ENCODE data around the gene MGAT4C. TPM values are rescaled to one million over a fixed set of nuclear protein-coding genes. Genes with fewer than 3 reads are reported as not detected.

Gene MGAT4C
- total RNA-seq, 5 donors from 2014 or later (not counting 1 experiment from before 2014, with no cell fraction given) = not detected

DNA sequence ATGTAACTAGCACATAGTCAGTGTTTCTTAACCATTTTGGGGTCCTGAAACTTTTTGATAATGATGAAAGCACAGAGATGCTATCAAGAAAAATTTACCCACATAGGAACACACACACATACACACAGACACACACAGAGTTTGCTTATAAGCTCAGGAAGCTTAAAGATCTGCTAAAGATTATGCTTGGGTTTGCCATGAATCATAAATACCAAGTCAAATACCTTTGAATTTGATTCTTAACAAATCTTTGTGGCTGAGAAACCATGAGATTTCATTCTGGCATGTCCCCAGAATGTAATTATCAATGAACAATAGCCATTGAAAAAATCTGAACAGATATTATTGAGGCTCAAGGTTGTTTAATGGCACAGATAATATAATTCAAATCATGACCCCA lies 292.9 kb downstream of the MGAT4C start:
- no peaks in the 10 kb centered on the region for H3K4me1 Mint-ChIP-seq
- ChIA-PET POLR2A (no interaction called here), CTCF (no interaction called here)
- H3K4me1 ChIP-seq (ENCODE audit: control insufficient read depth in 1 of 2, extremely low read depth in 1 of 2, insufficient read depth in 2 of 2, low read length in 2 of 2) = no peaks in the 10 kb centered on the region
- no peak overlapping the region for H3K27ac ChIP-seq (ENCODE audit: low read length)
- no peak overlapping the region for H3K27ac Mint-ChIP-seq
- H3K36me3 Mint-ChIP-seq = no peaks in the 10 kb centered on the region
- peaks cover 0 to 3% (median 2%) of the 10 kb centered on the region in 3 donors for H3K9me3 Mint-ChIP-seq
- ATAC-seq (replicated peaks in 1 of 4) (no peak), DNase-seq (no peak)
- no peak overlapping the region for H3K4me3 Mint-ChIP-seq
- H3K27me3 Mint-ChIP-seq = no peaks in the 10 kb centered on the region
- H3K27me3 ChIP-seq (replicated peaks in 1 of 2; ENCODE audit: control insufficient read depth in 2 of 2, extremely low read depth in 1 of 2, insufficient read depth in 2 of 2, low read length in 1 of 2) = no peaks in the 10 kb centered on the region
- no peak overlapping the region for H3K4me3 ChIP-seq (ENCODE audit: control insufficient read depth in 1 of 2, extremely low read depth in 1 of 2, low read length in 1 of 2)
- no peaks in the 10 kb centered on the region for H3K36me3 ChIP-seq (ENCODE audit: control insufficient read depth in 2 of 2, extremely low read depth in 1 of 2, insufficient read depth in 1 of 2, low read length in 1 of 2)
- no peaks in the 10 kb centered on the region for H3K9me3 ChIP-seq

- ATAC-seq (replicated peaks in 1 of 4) (no peak), DNase-seq (no peak)
- no peaks in the 10 kb centered on the region for H3K9me3 ChIP-seq
- Mint-ChIP-seq H3K27me3 (no peaks in the 10 kb centered on the region), H3K27ac (no peak overlapping the region), H3K36me3 (no peaks in the 10 kb centered on the region), H3K4me1 (no peaks in the 10 kb centered on the region), H3K4me3 (no peak overlapping the region), H3K9me3 (peaks cover 0 to 2% (median 1%) of the 10 kb centered on the region in 3 donors)
- H3K27me3 ChIP-seq (replicated peaks in 1 of 2; ENCODE audit: control insufficient read depth in 2 of 2, extremely low read depth in 1 of 2, insufficient read depth in 2 of 2, low read length in 1 of 2) = no peaks in the 10 kb centered on the region
- H3K27ac ChIP-seq (ENCODE audit: low read length) = no peak overlapping the region
- no CpG with 5 or more reads among the region's 2 CpGs for WGBS (ENCODE audit: insufficient coverage)
- H3K36me3 ChIP-seq (ENCODE audit: control insufficient read depth in 2 of 2, extremely low read depth in 1 of 2, insufficient read depth in 1 of 2, low read length in 1 of 2) = no peaks in the 10 kb centered on the region
- H3K4me3 ChIP-seq (ENCODE audit: control insufficient read depth in 1 of 2, extremely low read depth in 1 of 2, low read length in 1 of 2) = no peak overlapping the region
- H3K4me1 ChIP-seq (ENCODE audit: control insufficient read depth in 1 of 2, extremely low read depth in 1 of 2, insufficient read depth in 2 of 2, low read length in 2 of 2) = no peaks in the 10 kb centered on the region
- CTCF ChIA-PET = no interaction called here
- POLR2A ChIA-PET = interaction anchor here in 1 of 2 donors (1.2 kb wide), 1 partner anchor 12 kb away, joined by 3 read pairs; no protein-coding TSS in a partner anchor
Observed at GRCh38 chr12:85956081-85956480, 300.1 kb downstream of the MGAT4C start.

DNA sequence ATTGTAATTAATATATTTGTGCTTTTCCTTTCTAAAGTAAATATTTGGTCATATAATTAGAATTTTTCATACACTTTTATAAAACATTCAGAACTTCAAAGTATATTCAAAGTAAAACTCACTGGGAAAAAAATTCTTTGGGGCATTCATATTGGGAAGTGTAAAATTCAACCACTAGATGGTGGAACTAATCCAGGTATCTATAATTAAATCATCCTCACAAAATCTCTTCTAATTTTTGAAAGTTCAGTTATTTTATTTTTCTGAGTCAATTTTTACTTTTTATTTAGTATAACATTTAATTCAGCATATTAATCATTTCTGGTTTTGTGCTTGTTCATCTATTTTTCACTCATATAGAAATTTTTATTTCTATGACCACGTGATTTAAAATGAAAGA lies 301.1 kb downstream of the MGAT4C start:
- no peaks in the 10 kb centered on the region for H3K36me3 ChIP-seq (ENCODE audit: control insufficient read depth in 2 of 2, extremely low read depth in 1 of 2, insufficient read depth in 1 of 2, low read length in 1 of 2)
- H3K4me1 ChIP-seq (ENCODE audit: control insufficient read depth in 1 of 2, extremely low read depth in 1 of 2, insufficient read depth in 2 of 2, low read length in 2 of 2) = no peaks in the 10 kb centered on the region
- Mint-ChIP-seq H3K4me3 (no peak overlapping the region), H3K36me3 (no peaks in the 10 kb centered on the region), H3K9me3 (peaks cover 0 to 2% (median 1%) of the 10 kb centered on the region in 3 donors), H3K27me3 (no peaks in the 10 kb centered on the region), H3K27ac (no peak overlapping the region), H3K4me1 (no peaks in the 10 kb centered on the region)
- H3K9me3 ChIP-seq = no peaks in the 10 kb centered on the region
- POLR2A ChIA-PET = no interaction called here
- H3K27ac ChIP-seq (ENCODE audit: low read length) = no peak overlapping the region
- no peak overlapping the region for H3K4me3 ChIP-seq (ENCODE audit: control insufficient read depth in 1 of 2, extremely low read depth in 1 of 2, low read length in 1 of 2)
- H3K27me3 ChIP-seq (replicated peaks in 1 of 2; ENCODE audit: control insufficient read depth in 2 of 2, extremely low read depth in 1 of 2, insufficient read depth in 2 of 2, low read length in 1 of 2) = no peaks in the 10 kb centered on the region
- CTCF ChIA-PET = no interaction called here
- WGBS (ENCODE audit: insufficient coverage) = no CpG with 5 or more reads among the region's 1 CpG
- DNase-seq = no peak
- ATAC-seq (replicated peaks in 1 of 4) = no peak

DNA sequence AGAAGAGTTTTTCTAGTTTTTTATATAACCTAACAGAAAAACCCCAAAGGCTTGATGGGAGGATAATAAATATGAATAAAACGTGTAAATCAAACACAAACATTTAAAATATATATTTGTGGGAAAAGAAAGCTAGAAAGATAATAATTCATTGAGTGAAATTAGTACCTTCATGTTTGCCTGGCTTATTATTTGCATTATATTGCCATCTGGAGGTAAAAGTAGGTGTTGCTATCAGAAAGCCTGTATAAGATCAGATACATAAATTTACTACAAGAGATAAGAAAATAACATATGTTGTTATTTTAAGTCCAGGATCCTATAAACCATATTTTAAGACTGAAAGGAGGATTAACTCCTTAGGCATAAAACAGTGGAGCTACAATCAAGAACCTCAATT lies 304.4 kb downstream of the MGAT4C start:
- Histone ChIP-seq H3K4me3 (ENCODE audit: control insufficient read depth in 1 of 2, extremely low read depth in 1 of 2, low read length in 1 of 2) (no peak overlapping the region), H3K36me3 (ENCODE audit: control insufficient read depth in 2 of 2, extremely low read depth in 1 of 2, insufficient read depth in 1 of 2, low read length in 1 of 2) (no peaks in the 10 kb centered on the region), H3K27ac (ENCODE audit: low read length) (no peak overlapping the region), H3K4me1 (ENCODE audit: control insufficient read depth in 1 of 2, extremely low read depth in 1 of 2, insufficient read depth in 2 of 2, low read length in 2 of 2) (no peaks in the 10 kb centered on the region), H3K9me3 (no peaks in the 10 kb centered on the region), H3K27me3 (replicated peaks in 1 of 2; ENCODE audit: control insufficient read depth in 2 of 2, extremely low read depth in 1 of 2, insufficient read depth in 2 of 2, low read length in 1 of 2) (no peaks in the 10 kb centered on the region)
- peaks cover 0 to 5% (median 2%) of the 10 kb centered on the region in 3 donors for H3K9me3 Mint-ChIP-seq
- H3K27ac Mint-ChIP-seq = no peak overlapping the region
- CTCF ChIA-PET = no interaction called here
- H3K27me3 Mint-ChIP-seq = no peaks in the 10 kb centered on the region
- no CpG with 5 or more reads among the region's 1 CpG for WGBS (ENCODE audit: insufficient coverage)
- no peak overlapping the region for H3K4me3 Mint-ChIP-seq
- no peaks in the 10 kb centered on the region for H3K36me3 Mint-ChIP-seq
- POLR2A ChIA-PET = no interaction called here
- no peak for ATAC-seq (replicated peaks in 1 of 4)
- no peak for DNase-seq
- no peaks in the 10 kb centered on the region for H3K4me1 Mint-ChIP-seq

GRCh38 chr12:85949253-85949652 lies 306.9 kb downstream of the MGAT4C start:
- WGBS (ENCODE audit: insufficient coverage) = no CpG with 5 or more reads among the region's 1 CpG
- no peak for DNase-seq
- ChIA-PET POLR2A (interaction anchor here in 1 of 2 donors (0.7 kb wide), 1 partner anchor 30 kb away, joined by 3 read pairs; no protein-coding TSS in a partner anchor), CTCF (interaction anchor here in 1 of 2 donors (0.7 kb wide), 1 partner anchor 661 kb away, joined by 3 read pairs; no protein-coding TSS in a partner anchor)
- Mint-ChIP-seq H3K27me3 (no peaks in the 10 kb centered on the region), H3K27ac (no peak overlapping the region), H3K4me1 (no peaks in the 10 kb centered on the region), H3K9me3 (peaks cover 0 to 9% (median 2%) of the 10 kb centered on the region in 3 donors), H3K4me3 (no peak overlapping the region), H3K36me3 (no peaks in the 10 kb centered on the region)
- Histone ChIP-seq H3K4me1 (ENCODE audit: control insufficient read depth in 1 of 2, extremely low read depth in 1 of 2, insufficient read depth in 2 of 2, low read length in 2 of 2) (no peaks in the 10 kb centered on the region), H3K27me3 (replicated peaks in 1 of 2; ENCODE audit: control insufficient read depth in 2 of 2, extremely low read depth in 1 of 2, insufficient read depth in 2 of 2, low read length in 1 of 2) (no peaks in the 10 kb centered on the region), H3K36me3 (ENCODE audit: control insufficient read depth in 2 of 2, extremely low read depth in 1 of 2, insufficient read depth in 1 of 2, low read length in 1 of 2) (no peaks in the 10 kb centered on the region), H3K9me3 (no peaks in the 10 kb centered on the region), H3K27ac (ENCODE audit: low read length) (no peak overlapping the region), H3K4me3 (ENCODE audit: control insufficient read depth in 1 of 2, extremely low read depth in 1 of 2, low read length in 1 of 2) (no peak overlapping the region)
- no peak for ATAC-seq (replicated peaks in 1 of 4)

DNA sequence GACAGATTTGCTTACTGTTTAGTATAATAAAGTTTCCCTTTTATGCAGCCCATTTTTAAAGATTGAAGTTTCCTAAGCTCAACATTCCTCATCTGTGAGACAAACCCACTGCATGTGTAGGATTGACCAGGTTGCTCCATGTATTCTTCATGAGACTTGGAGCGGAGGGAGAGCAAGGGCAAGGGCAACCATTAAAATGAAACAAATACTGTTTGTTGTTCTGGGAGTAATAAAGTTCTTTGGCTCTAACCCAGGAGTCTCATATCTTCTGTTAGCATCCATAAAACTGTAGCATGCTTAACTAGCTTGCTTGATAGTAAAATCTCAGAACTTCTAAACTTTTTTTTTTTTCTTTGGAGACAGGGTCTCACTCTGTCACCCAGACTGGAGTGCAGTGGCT lies 307.9 kb downstream of the MGAT4C start:
- Mint-ChIP-seq H3K9me3 (peaks cover 0 to 9% (median 2%) of the 10 kb centered on the region in 3 donors), H3K27me3 (no peaks in the 10 kb centered on the region), H3K36me3 (no peaks in the 10 kb centered on the region), H3K27ac (no peak overlapping the region), H3K4me1 (no peaks in the 10 kb centered on the region), H3K4me3 (no peak overlapping the region)
- Histone ChIP-seq H3K4me3 (ENCODE audit: control insufficient read depth in 1 of 2, extremely low read depth in 1 of 2, low read length in 1 of 2) (no peak overlapping the region), H3K27me3 (replicated peaks in 1 of 2; ENCODE audit: control insufficient read depth in 2 of 2, extremely low read depth in 1 of 2, insufficient read depth in 2 of 2, low read length in 1 of 2) (no peaks in the 10 kb centered on the region), H3K27ac (ENCODE audit: low read length) (no peak overlapping the region), H3K36me3 (ENCODE audit: control insufficient read depth in 2 of 2, extremely low read depth in 1 of 2, insufficient read depth in 1 of 2, low read length in 1 of 2) (no peaks in the 10 kb centered on the region), H3K9me3 (no peaks in the 10 kb centered on the region), H3K4me1 (ENCODE audit: control insufficient read depth in 1 of 2, extremely low read depth in 1 of 2, insufficient read depth in 2 of 2, low read length in 2 of 2) (no peaks in the 10 kb centered on the region)
- CTCF ChIA-PET = no interaction called here
- ATAC-seq (replicated peaks in 1 of 4) = no peak
- no peak for DNase-seq
- no CpG with 5 or more reads among the region's 1 CpG for WGBS (ENCODE audit: insufficient coverage)
- POLR2A ChIA-PET = no interaction called here

GRCh38 chr12:85947286-85947685 lies 308.9 kb downstream of the MGAT4C start:
- no peak for ATAC-seq (replicated peaks in 1 of 4)
- no peak for DNase-seq
- Histone ChIP-seq H3K4me1 (ENCODE audit: control insufficient read depth in 1 of 2, extremely low read depth in 1 of 2, insufficient read depth in 2 of 2, low read length in 2 of 2) (no peaks in the 10 kb centered on the region), H3K36me3 (ENCODE audit: control insufficient read depth in 2 of 2, extremely low read depth in 1 of 2, insufficient read depth in 1 of 2, low read length in 1 of 2) (no peaks in the 10 kb centered on the region), H3K27me3 (replicated peaks in 1 of 2; ENCODE audit: control insufficient read depth in 2 of 2, extremely low read depth in 1 of 2, insufficient read depth in 2 of 2, low read length in 1 of 2) (no peaks in the 10 kb centered on the region), H3K4me3 (ENCODE audit: control insufficient read depth in 1 of 2, extremely low read depth in 1 of 2, low read length in 1 of 2) (no peak overlapping the region), H3K27ac (ENCODE audit: low read length) (no peak overlapping the region), H3K9me3 (no peaks in the 10 kb centered on the region)
- 79% methylated on average over 10 of the region's 12 CpGs for WGBS (ENCODE audit: insufficient coverage)
- peaks cover 0 to 9% (median 2%) of the 10 kb centered on the region in 3 donors for H3K9me3 Mint-ChIP-seq
- ChIA-PET CTCF (no interaction called here), POLR2A (no interaction called here)
- H3K4me3 Mint-ChIP-seq = no peak overlapping the region
- no peak overlapping the region for H3K27ac Mint-ChIP-seq
- no peaks in the 10 kb centered on the region for H3K4me1 Mint-ChIP-seq
- no peaks in the 10 kb centered on the region for H3K27me3 Mint-ChIP-seq
- H3K36me3 Mint-ChIP-seq = no peaks in the 10 kb centered on the region

Data from T-cell (primary cell).